GM21447 (cell line): ENCODE measurements around the gene CDX1.

Source experiments
- ATAC-seq: cut with Tn5 transposase; IDR thresholded peaks from one replicate; pipeline ENCODE4 v1.9.1; 2021; ENCODE audit not compliant: unreplicated experiment

The CDX1 gene

DNA sequence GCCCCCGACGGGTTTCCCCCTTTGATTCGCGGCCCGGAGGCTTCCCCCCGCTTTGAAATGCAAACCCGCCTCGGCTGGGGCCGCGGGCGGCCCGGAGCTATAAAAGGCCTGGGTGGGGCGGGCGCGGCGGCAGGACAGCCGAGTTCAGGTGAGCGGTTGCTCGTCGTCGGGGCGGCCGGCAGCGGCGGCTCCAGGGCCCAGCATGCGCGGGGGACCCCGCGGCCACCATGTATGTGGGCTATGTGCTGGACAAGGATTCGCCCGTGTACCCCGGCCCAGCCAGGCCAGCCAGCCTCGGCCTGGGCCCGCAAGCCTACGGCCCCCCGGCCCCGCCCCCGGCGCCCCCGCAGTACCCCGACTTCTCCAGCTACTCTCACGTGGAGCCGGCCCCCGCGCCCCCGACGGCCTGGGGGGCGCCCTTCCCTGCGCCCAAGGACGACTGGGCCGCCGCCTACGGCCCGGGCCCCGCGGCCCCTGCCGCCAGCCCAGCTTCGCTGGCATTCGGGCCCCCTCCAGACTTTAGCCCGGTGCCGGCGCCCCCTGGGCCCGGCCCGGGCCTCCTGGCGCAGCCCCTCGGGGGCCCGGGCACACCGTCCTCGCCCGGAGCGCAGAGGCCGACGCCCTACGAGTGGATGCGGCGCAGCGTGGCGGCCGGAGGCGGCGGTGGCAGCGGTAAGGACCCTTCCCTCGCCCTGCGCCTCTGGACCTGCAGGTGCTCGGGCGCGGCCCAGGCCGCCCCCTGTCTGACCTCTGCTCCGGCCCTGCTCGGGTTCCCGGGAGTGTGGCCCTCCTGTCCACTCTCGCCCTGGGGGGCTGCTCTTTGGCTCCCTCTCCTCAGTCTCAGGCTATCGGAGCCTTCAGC lies at the start of gene CDX1:
Gene CDX1 (plus strand): TSS at position 129 of the 862 bp plus-strand sequence. CDS start 99 bp downstream, at position 228.
- no peak for ATAC-seq

- no peak for ATAC-seq
Measured at GRCh38 chr5:150117945-150118560, 48.5 kb upstream of the CDX1 start.

GRCh38 chr5:150118561-150119229 lies 47.9 kb upstream of the CDX1 start:
- no peak for ATAC-seq

- no peak for ATAC-seq
Measured at GRCh38 chr5:150119421-150120061, 47.0 kb upstream of the CDX1 start.

- no peak for ATAC-seq
Measured at GRCh38 chr5:150120062-150120441, 46.5 kb upstream of the CDX1 start.

DNA sequence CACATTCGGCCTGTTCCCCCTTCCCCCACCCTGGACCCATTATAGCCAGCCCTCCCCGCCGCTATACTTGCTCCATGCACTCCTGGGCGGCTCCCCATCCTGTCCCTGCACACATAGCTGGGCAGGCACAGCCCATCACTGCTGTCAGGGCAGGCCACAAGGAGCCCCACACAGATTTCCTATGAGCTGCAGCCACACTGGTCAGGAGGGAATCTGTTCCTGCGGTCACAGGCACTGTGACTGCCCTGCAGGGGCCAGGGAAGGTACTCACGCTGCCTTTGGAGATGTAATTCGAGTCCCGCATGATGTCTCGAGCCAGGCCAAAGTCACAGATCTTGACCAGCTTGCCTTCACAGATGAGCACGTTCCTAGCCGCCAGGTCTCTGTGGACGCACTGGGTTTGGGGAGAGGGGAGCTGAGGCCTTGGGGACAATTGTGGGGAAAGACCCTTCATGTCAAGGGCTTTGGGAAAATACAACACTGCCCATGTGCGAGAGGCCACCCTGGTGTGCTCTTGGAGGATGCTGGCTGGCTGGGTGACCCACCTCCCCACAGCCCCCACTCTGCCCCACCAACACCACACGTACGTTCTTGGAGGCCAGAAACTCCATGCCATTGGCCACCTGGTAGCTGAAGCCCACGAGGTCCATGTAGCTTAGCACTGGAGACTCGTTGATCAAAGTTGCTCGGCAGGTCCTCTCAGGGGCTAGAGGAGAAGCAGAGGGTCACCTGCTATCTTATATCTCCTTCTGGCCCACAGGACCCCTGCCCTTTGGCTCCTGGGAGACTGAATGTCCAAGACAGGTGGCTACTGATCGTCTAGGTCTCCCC lies 45.7 kb upstream of the CDX1 start:
- no peak for ATAC-seq

- no peak for ATAC-seq
Measured at GRCh38 chr5:150121448-150122157, 45.0 kb upstream of the CDX1 start.

GRCh38 chr5:150122158-150122510 lies 44.4 kb upstream of the CDX1 start:
- ATAC-seq: no peak

DNA sequence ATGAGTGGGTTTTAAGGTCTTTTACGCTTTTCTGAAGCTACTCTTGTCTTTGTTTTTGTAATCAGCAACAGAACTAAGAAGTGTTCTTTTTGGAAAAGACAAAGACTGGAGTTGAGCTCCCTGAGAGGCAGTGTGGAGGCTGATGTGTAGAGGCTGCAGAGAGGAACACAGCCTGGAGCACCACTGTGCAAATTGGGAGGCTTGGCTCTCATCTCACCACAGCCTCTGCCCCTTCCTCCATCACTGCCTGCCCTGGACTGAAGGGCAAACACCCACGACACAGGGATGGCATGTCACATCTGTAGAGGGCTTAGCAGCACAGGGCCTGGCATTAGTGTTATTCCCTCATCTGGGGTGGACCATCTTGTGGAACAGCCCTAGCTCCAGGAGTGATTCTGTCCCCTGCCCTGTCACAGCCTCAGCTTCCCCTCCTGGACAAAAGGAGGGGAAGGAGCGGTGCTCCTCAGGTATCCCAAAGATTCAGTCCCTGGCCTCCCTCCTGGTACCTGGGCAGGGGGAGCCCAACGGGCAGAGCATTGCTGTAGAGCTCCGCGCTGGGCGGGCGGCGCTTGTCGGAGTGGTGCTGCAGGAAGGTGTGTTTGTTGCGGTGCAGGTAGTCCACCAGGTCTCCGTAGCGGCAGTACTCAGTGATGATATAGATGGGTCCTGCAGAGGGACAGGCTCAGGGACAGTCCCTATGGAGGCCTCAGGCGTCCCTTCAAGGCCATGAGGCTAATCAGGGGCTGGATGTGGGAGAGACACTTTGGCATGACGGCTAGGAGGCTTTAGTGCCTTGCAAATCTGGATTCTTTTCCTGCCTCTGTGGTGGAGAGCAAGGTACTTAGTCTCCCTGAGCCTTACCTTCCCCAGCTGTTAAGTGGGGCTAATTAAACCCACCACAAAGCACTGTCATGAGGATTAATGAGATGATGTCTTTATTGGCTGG lies 43.8 kb upstream of the CDX1 start:
- no peak for ATAC-seq

GRCh38 chr5:150123542-150123941 lies 43.0 kb upstream of the CDX1 start:
- ATAC-seq: no peak

- no peak for ATAC-seq
Measured at GRCh38 chr5:150124111-150124557, 42.4 kb upstream of the CDX1 start.

DNA sequence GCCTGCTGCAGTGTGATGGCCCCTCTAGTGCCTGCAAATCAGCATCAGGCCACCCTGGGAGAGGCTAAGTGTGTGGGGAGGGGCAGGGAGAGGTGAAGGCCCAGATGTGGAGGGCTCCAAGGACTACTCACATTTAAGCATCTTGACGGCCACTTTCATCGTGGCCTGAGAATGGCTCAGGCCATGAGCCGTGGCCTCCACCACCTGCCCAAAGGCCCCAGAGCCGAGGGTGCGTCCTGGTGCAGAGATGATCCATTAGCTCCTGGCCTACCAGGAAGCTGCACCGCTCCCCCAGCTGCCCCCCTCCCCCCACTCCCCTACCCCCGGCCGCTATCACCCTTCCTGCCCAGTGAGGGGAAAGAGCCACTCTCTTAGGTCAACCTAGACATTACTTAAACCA lies 42.0 kb upstream of the CDX1 start:
- no peak for ATAC-seq

GRCh38 chr5:150125334-150125733 lies 41.2 kb upstream of the CDX1 start:
- no peak for ATAC-seq

- no peak for ATAC-seq
Measured at GRCh38 chr5:150126199-150126920, 40.2 kb upstream of the CDX1 start.

GRCh38 chr5:150126921-150127265 lies 39.7 kb upstream of the CDX1 start:
- no peak for ATAC-seq

DNA sequence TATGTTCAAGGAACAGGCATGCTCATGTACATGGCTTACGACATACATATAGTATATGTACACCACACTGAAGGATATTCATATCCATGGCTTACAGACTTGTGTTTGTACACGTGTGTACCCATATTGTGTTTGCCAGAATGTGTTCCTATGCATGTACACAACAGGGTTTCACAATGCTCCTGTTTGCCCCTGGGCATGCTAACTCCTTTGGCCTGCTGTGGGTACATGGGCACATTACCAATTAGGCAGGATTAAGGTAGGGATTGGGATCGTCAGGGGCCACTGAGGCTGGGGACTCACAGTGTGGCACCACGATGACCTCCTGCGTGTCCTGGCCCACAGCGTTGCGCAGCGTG lies 37.1 kb upstream of the CDX1 start:
- ATAC-seq: no peak

DNA sequence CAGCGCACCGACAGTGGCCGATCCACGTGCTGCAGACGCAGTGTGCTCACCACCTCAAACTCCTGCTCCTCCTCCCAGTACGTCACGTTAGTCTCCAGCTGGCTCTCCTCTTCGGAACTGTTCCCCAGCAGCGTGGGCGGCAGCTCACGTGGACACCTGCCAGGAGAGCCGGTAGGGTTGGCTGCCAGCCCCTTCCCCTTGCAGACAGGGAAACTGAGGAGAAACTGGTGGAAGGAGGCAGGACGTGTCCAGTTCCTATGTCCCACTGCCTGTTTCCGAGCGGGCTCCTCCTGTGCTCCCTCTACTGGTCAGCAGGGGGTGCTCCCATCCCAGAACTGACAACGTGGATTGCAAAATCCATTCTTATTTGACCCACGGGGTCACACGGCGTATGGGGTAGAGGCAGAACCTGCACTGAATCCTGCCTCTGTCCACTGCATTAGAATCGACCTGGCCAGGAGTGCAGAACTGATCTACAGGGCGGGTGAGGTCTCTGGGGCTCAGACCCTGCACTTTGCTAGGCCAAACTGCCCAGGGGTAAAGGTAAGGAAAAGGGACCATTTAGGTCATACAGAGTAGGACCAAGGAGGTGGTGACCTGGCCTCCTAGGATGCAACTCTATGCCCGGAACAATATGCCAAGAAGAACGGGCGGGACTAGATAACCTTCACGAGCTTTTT lies 36.6 kb upstream of the CDX1 start:
- ATAC-seq: peak; percentile 51

- no peak for ATAC-seq
Measured at GRCh38 chr5:150130493-150130922, 36.1 kb upstream of the CDX1 start.
